ENCODE measurements around the gene MYO10.

MYO10 gene

GRCh38 chr5:16914108-16914435 lies 22.0 kb downstream of the MYO10 start:
- no peak for DNase-seq

- no peak for DNase-seq
Measured at GRCh38 chr5:16913187-16914107, 22.6 kb downstream of the MYO10 start.

- no peak for DNase-seq
Measured at GRCh38 chr5:16912080-16912479, 24.0 kb downstream of the MYO10 start.

DNA sequence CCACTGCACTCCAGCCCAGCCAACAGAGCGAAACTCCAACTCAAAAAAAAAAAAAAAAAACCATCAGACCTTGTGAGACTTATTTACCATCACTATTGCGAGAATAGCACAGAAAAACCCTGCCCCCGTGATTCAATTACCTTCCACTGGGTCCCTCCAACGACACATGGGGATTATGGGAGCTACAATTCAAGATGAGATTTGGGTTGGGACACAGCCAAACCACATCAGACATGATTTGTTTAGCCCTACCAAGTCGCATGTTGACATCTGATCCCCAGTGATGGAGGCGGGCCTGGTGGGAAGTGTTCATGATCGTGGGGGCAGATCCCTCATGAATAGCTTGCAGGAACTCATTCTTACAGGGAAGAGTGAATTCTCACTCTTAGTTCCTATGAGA lies 26.6 kb downstream of the MYO10 start:
- no peak for DNase-seq

GRCh38 chr5:16907270-16907669 lies 28.8 kb downstream of the MYO10 start:
- DNase-seq, result no peak

DNA sequence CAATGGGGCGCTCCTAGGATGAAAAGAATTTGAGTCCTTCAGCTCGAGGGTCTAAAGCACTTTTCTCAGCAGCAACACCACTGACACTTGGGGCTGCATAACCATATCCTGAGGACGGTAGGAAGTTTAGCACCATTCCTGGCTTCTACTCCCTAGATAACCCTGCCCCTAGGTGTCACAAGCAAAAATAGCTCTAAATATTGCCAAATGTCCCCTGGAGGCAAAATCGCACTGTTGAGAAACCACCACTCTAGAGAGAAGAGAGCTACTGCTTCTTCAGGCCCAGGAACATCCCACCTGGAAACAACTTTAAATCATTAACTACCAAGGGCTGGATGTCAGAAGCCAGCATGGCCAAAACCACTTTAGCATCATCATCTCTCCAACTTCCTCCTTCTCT lies 29.8 kb downstream of the MYO10 start:
- no peak for DNase-seq

GRCh38 chr5:16903480-16904300 lies 32.4 kb downstream of the MYO10 start:
- DNase-seq, result no peak

DNA sequence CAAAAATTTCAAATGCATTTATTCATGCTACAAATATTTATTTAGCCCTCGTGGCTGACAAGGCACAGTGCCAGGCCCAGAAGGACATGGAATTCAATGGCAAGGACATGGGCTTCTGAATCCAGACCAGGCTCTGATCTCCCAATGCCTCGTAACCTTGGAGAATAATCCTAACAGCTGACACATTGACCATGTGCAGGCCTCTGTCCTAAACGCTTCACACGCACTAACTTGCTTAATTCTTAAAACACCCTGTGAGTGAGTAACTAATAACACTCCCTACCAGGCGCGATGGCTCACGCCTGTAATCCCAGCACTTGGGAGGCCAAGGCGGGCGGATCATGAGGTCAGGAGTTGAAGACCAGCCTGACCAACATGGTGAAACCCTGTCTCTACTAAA lies 33.2 kb downstream of the MYO10 start:
- no peak for DNase-seq

DNA sequence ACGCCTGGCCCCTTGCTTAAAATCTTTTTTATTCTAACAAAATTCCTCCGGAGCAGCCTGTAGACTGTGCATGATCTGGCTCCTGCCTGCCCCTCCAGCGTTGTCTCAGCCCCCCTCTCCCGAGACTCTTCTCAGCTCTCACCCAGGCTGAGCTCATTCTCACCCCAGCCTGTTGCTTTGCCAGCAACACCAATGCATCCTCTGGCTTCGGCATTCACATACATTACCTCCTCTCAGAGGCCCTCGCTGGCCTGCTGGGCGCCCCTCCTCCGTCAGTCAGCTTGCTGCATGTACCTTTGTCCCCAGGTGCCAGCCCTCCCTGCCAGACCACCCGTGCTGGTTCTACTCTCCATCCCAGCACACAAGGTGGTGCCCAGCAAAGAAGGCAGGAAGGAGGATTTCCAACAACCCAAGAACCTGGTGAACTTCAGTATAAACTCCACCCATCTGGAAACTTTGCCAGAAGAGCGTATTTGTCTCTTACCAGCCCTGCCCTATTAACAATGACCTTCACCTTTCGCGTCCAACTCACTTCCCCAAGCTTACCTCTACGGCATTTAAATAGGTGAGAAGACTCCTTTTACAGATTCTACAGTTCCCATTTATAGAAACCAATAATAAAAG lies 35.0 kb downstream of the MYO10 start:
- no peak for DNase-seq

DNA sequence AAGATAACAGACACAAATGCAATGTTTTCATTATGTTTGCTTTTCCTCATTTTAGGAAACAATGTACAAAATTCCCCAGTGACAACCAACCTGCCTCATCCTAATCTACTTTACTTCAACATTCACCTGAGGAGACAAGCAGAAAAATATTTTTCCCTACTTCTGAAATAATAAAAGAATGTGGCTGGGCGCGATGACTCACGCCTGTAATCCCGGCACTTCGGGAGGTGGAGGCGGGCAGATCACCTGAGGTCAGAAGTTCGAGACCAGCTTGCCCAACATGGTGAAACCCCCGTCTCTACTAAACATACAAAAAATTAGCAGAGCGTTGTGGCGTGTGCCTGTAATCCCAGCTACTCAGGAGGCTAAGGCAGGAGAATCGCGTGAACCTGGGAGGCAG lies 36.9 kb downstream of the MYO10 start:
- no peak for DNase-seq

- no peak for DNase-seq
Measured at GRCh38 chr5:16897800-16898199, 38.3 kb downstream of the MYO10 start.

DNA sequence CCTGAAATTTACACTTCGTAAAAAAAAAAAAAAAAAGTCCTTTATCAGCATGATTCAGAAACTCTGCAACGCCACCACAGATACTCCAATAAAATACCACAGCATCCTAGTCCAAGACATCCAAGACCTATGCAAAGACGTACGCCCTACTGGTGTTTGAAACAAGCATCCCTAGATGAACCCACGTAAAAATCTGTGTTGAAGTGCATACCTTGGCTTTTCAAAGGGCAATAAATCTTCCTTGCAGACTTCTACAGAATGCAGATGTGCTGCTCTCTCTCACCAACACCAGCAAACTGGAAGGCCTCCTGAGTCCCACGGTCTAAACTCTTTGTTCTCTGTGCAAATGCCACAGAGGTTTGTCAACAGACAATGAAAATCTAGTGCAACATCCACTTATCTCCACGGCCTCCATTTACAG lies 38.8 kb downstream of the MYO10 start:
- no peak for DNase-seq

- DNase-seq, result no peak
Measured at GRCh38 chr5:16896767-16897166, 39.3 kb downstream of the MYO10 start.

DNA sequence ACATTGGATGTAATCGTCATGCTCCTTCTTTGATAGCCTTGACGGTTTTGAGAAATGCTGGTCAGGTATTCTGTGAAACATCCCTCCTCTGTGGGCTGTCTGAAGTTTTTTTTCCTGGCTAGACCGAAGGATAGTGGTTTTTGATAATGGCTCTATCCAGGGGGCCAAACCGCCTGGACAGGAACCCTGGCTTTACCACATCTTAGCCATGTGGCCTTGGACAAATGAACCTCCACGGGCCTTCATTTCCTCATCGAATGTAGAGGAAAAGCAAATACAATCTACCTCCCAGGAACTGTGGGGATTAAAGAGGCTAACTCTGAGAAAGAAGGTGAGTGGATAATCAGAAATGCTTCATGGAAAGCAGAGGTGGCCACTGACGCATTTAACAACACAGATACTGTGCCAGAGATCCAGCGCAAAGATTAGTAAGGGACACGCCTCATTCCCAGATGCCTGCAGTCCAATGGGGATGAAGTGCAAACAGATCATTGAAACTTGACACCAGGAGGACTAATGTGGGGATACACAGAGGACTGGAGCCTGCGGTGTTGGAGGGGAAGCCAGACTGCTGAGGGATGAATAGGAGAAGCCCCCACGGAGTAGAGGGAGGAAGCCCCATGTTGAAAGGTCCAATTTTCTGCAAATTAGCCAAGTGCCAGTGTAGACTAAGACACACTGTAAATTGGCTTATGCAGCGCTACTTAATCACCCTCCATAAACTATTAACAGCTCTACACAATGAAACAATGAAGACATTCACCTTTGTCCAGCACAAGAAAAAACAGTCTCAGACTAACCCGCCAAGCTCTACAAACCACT lies 41.6 kb downstream of the MYO10 start:
- DNase-seq, result no peak

- DNase-seq, result no peak
Measured at GRCh38 chr5:16891033-16891432, 45.1 kb downstream of the MYO10 start.

- no peak for DNase-seq
Measured at GRCh38 chr5:16889972-16890519, 46.0 kb downstream of the MYO10 start.

DNA sequence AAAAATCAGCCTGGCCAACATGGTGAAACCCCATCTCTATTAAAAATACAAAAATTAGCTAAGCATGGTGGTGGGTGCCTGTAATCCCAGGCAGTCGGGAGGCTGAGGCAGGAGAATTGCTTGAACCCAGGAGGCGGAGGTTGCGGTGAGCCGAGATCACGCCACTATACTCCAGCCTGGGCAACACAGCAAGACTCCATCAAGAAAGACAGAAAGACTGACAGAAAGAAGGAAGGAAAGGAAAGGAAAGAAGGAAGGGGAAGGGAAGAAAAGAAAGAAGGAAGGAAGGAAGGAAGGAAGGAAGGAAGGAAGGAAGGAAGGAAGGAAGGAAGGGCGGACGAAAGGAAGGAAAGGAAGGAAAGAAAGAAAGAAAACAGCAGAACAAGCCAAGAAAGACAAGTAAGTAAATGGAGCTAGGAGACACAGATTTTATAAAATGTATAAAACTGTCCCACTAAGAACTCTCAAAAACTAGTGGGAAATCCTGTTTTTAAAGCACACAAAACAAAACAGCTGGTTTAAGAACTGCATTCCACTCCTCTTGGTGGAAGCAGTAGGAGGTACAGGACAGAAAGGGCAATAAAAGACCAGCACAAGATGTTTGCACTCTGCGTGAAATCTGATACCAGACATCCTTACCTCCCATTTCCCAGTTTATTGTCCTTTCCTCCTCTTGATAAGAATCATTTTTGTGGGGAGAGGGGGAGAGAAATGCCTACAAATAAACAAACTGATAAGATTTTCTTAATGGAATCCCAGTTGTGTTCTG lies 46.7 kb downstream of the MYO10 start:
- no peak for DNase-seq

GRCh38 chr5:16888694-16889124 lies 47.4 kb downstream of the MYO10 start:
- DNase-seq, result no peak

DNA sequence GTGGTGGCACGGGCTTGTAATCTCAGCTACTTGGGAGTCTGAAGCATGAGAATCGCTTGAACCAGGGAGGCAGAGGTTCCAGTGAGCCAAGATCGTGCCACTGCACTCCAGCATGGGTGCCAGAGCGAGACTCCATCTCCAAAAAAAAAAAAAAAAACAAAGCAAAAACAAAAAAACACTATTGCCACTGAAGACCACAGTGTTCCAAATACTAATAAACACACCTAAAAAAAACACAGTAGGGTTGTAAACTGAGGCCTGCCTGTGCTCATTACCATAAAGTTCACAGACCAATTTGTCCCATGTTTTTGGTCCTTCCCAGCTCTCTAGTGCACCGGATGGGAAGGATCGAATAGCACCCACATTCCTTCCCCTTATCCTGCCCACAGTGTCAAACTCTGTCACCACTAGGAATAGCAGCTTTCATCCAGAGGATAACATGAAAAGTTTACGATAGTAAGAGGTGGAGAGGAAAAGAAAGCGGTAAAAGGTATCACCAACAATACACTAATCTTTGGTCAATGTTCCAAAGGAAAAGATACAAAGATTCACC lies 49.2 kb downstream of the MYO10 start:
- no peak for DNase-seq

- no peak for DNase-seq
Measured at GRCh38 chr5:16886366-16886736, 49.7 kb downstream of the MYO10 start.

- DNase-seq, result no peak
Measured at GRCh38 chr5:16885635-16886365, 50.3 kb downstream of the MYO10 start.
